Stimulated activated CD8-positive, alpha-beta memory T cell treated with anti-CD3 and anti-CD28 coated beads, Interleukin-7, amount 100 ng/mL, for 4 hours (primary cell): ENCODE data around the gene IGIP.

ENCODE experiments used
- DNase-seq, 2 donors: peaks; one replicate each; pipeline ENCODE4 v3.0.0-alpha.2; 2020; ENCODE audit warnings: low read depth in 2 of 2

Gene IGIP

DNA sequence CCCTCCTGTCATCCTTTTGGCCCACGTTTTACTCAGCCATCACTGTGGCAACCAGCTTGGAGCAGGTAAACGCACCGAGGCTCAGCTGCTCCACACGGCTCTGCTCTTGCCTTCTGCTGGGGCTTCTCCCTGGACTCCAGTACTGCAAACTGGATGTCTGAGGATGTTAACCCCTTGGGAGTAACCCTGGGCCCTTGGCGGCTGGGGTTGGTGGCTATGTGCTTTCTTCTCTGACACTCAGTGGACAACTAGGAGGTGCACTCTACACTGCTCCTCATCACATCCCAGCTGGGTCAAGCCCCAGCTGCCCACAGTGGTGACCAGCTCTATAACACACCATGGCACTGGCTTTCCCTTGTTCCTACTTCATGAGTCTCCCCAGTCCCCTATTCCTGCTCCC, 37.0 kb downstream of the IGIP start:
- DNase-seq = no peak

GRCh38 chr5:140165101-140165922, 39.6 kb downstream of the IGIP start:
- DNase-seq = no peak

DNA sequence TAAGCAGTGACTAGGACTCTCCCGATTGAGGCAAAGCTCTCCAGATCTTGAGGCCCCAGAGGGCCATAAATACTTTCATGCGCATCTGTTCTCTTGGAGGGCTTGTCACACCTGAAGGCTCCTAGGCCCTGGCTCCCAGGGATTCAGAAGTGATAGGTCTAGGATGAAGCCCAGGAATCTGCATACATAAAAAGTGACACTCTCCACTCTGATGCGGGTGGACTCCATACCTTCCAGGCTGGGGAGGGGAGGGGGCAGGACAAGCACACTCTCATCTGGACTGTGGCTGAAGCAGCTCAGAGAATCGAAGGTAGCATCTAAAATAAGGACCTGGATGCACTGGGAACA, 40.2 kb downstream of the IGIP start:
- no peak for DNase-seq

GRCh38 chr5:140166911-140167310, 41.2 kb downstream of the IGIP start:
- no peak for DNase-seq

GRCh38 chr5:140168371-140168770, 42.6 kb downstream of the IGIP start:
- no peak for DNase-seq

DNA sequence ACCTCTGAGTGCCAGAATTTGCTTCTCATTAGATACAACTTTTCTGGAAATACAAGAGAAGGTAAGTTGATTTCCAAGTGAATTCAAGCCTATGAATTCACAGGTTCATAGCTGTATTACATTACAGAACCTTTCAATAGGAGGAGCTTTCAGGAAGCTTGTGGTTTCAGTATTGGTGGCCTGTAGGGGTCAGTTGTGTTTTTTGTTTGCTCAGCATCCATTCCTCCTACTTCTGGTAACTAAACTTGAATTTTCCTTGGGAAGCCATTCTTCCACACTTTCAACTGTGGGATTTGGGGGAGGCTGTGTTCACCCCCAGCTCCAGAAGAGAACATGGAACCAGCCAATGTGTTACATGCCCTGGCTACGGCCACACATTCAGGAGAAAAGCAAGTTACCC, 43.7 kb downstream of the IGIP start:
- no peak for DNase-seq

- DNase-seq = no peak
Measured at GRCh38 chr5:140172483-140172882, 46.7 kb downstream of the IGIP start.

DNA sequence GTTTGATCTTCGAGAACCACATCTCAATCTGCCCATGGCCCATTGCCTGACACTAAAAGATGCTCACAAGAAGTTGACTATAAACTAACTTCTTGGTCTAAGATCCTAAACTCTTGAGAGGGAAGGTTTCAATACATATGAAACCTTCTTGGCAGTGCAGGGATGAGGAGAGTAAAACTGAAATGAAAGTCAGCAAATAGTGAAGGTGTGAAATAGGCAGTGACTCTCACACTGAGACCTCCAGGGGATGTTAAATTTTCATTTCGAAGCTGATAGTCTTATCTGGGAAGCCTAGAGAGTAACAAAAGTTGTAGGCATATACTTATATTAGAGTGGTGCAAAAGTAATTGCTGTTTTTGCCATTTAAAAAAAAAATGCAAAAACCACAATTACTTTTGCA, 48.3 kb downstream of the IGIP start:
- DNase-seq = no peak

DNA sequence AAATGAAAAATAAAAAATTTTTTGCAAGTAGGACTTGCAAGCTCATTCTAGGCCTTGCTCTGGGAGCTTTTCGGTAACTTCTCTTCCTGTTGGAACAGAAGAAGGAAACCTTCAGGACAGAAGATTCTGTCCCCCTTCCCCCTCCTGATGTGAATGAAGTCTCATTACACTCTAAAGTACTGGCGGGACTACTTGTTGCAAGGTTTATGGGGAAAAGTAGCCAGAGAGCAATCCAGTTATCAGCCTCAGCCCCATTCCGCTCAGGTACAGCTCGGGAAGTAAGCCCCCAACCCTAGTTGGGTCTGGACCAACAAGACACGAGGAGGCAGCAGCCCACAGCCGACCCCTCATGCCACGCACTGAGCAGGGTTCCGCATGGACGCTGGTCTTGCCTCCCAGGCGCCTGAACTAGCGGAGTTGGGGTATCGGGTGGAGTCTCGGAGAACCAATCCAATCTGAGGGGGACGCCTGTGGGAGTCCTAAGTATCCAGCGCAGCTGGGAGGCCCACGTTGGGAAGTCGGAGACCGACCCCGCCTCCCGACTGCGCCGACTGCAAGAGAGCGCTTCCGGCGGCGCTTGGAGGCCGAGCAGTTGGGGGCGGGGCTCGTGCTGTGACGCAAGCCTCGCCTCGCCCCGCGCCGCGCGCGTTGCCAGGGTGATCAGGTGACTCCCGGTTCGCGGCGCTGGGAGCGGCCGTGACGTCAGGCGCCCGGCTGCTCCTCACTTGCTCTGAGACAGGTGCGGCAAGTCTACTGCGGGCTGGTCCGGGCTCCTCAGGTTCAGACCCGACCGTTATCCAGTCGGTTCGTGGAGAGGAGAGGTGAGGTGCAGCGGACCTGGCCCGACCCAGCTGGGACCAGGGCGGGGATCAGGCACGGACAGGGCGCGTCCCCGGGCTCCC, 49.0 kb downstream of the IGIP start, which contains the start of gene CYSTM1:
Gene CYSTM1, plus strand, starts transcription at position 724 of the 902 bp plus-strand sequence. CDS start 19,278 bp downstream, outside the sequence.
- DNase-seq = peak; percentile 87 to 94

GRCh38 chr5:140175367-140176030, 49.8 kb downstream of the IGIP start:
- DNase-seq = peak; percentile 29 to 50

DNA sequence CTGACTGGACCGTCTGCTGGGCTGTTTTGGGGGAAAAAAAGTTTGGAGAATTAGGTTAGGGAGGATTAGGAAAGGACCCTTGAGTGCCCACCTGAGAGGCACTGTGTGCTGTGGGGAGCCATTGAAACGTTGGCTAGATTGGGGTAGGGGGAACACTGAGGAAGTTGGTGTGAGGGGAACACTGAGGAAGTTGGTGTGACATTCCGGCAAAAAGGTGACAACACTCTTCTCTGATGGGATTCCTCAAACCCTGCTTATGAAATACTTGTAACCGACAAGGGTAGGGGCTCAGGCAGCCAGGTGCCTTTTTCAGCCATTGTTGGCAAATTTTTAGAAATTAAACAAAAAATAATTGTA, 50.3 kb downstream of the IGIP start:
- DNase-seq = no peak

DNA sequence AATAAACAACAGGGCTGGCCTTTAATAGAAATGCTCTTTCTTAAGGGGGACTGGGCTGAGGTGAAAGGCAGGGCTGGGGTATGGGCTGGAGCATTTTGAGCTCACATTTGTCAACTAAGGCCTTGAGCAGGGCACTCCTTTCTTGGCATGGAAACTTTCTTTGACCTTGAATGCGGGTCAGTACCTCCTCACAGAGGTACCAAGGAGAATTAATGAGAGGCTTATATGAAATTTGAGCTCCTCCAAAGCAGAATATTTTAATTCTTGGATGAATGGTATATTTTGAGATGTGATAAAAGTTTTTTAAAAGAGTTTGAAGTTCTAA, 52.3 kb downstream of the IGIP start:
- DNase-seq = no peak

DNA sequence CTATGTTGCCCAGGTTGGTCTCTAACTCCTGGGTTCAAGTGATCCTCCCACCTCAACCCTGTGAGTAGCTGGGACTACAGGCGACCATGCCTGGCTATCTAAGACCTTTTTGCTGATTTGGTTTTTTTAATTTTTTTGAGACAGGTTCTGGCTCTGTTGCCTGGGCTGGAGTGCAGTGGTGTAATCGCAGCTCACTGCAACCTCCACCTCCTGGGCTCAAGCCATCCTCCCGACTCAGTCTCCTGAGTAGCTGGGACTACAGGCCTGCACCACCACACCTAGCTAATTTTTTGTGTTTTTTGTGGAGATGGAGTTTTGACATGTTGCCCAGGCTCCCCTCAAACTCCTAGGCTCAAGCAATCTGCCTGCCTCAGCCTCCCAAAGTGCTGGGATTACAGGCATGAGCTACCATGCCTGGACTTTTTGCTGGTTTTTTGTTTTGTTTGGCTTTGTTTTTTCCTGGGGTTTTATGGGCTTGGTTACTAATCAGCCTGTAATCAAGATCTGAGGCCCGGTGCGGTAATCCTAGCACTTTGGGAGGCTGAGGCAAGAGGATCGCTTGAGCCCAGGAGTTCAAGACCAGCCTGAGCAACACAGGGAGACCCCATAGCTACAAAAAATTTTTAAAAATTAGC, 52.9 kb downstream of the IGIP start:
- DNase-seq = no peak
